GM21529 (cell line): ENCODE measurements around the gene PTPN5.
"Not testable (repeated sequence)": the region's sequence is repeated elsewhere in the genome, so short reads cannot be mapped to it uniquely, and the experiment has no call there.

Experiments
- ATAC-seq: cut with Tn5 transposase; IDR thresholded peaks from one replicate; pipeline ENCODE4 v1.9.1; 2021; ENCODE audit not compliant: unreplicated experiment

PTPN5 gene

DNA sequence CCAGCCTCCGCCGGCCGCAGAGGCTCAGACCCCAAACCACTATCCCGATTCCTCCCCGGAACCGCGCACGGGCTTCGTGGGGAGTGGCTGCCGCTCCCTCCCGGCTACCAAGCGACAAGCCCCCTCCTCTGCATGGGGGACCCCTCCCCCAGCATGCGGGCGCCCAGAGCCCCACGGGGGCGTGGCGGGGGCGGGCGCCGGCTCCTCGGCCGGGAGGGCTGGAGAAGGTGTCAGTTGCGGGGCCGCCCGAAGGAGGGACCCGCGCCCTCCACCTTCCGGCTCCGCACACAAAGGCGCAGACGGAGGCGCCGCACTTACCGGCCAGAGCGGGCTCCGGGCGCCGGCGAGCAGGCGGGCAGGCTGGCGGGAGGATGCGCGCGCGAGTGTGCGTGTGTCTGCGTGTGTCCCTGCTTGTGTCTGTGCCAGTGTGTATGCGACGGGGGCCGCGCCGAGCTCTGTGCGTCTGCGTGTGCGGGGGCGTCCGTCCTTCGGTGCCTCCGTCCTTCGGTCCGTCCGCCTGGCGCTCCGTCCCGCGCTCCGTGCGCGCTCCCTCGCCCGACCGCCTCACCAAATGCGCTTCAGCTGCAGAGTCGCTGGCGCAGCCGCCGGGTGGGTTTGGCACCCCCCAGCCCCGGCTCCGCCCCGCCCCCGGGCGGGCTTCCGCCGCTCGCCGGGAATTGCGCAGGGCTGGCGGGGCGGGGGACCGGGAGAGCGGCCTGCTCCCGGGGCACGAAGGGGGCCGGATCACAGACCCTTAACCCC is at the start of gene PTPN5:
PTPN5 (minus strand) TSS at position 592 of the 762 bp plus-strand sequence. CDS start 19,840 bp downstream, outside the sequence.
- no peak for ATAC-seq

DNA sequence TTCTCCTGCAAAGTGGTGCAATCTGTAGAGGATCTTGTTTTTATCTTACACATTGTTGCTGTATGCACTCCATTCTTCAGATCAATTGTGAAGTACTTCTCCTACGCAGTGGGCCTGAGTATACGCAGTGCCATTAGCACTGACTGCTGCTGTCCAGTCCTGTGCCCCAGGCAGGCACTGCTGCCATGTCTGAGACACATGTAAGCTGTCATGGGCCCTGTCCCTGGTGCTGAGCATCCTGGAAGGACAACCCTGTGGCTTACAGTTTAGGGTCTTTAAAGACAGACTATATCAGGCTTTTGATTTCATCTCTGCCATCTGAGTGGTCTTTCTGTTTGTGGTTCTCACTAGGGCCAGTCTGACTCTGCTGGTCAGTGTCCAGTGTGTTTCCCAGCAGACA is 44.8 kb upstream of the PTPN5 start:
- ATAC-seq: no peak

DNA sequence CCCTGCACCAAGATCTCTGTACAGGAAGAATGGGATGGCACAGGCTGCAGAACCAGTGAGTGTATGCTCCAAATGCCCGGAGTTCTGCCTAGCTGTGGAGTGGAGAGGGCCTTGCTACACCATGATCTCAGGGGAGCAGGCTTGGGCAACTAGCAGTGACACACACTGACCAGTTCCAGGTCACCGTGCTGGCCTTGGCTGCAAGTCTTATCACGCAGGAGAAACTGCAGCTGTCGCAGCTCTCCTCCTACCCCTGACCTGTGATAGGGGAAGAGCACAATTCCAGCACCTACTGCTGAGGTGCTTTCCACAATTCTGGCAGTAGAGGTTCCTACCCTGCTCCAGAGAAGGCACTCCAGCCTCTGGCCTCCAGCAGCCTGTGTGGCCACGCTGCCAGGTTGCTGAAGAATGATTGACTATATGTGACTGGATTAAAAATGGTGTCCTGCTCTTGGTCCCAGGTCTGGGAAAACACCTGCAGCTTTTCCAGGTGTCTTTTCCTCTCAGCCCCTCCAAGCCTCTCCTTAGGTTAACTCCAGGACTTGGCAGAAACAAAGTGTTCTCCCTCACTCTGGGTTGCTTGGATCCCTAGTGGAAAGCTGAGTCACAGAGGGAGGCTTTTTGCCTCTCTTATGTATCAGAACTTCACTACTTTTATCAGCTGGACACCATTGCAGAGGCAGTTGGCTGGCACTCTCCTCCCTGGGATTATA is 43.3 kb upstream of the PTPN5 start:
- ATAC-seq: no peak

DNA sequence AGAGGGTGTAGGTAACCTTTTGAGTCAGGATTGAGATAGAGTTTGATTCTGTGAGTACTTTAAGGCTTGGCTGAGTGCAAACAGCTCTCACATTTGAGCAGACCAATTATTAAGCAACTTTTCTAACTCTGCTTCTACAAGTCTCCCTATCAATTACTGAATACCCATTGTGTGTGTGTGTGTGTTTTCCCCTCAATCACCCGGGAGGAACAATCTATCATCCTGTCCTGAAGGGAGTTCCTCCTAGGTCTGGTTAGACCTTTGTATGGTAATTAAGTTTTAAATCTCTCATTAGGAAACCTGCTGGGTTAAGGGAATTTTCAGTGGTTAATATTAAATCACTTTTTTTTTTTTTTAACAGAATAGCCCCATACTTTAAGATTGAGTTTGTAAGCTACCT is 28.6 kb upstream of the PTPN5 start:
- not testable (repeated sequence) for ATAC-seq

DNA sequence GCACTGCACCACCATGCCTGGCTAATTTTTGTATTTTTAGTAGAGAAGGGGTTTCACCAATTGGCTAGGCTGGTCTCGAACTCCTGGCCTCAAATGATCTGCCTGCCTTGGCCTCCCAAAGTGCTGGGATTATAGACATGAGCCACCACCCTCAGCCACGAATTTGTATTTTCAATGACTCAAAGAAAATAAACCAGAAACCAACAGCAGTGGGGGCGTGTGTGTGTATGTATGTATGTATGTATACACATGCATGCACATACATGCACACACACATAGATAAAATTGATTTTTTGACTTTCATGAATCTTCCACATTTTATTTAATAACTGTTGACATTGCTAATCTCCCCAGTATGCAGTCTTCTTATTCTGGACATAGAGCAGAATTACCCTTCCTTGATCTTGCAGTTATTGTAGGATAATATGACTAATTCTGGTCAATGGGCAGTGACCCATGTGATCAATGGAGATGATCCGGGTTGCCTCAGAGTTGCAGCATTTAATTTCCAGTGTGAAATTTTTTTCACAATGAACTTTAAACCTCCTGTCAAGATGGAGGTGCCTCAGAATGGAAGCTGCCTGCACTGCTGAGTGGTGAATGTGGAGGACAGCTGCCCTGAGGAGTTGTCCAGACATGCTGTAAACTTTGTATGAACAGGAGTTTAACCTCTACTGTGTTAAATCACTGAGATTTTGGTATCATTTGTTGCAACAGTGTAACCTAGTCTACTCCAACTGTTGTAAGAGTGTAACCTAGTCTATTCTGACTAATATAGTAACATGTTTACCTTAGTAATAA is 12.8 kb upstream of the PTPN5 start:
- no peak for ATAC-seq

DNA sequence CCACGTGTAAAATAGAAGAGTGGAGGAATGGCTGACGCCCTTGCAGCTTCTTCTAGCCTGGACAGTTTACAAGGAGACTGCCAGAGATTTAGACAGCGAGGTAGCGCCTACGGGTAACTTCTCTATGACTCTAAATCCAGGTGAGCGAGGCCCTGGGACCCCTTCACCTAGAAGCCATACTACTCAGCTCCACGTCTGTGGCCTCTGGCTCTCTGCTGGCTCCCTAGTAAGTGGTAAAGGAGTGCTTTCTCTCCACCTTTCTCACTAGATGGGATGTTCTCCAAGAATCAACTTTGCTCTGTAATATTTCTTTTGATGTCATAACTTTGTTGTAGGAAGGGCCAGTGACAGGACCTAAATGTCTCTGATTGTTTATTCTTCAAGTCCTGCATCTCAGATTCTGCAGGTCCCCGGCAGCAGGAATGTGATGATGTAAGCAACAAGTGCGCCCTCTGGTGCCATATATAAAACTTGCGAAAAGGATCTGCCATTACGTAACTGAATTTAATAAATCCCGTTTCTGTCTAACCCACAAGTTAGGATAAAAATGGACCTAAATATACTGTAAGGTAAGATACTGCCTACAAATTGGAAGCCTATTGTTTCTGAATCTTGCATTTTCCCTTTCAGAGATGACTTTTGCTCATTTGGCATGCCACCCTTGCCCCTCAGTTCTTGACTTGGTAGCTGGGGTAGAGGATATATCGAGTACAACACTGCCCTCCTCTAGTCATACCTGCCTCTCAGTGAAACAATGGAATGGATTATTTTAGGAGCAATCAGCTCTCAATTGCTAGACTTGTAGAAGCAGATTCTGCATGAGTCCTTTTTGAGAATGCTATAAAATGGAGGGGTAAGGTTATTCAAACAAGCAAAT is 11.0 kb upstream of the PTPN5 start:
- no peak for ATAC-seq

DNA sequence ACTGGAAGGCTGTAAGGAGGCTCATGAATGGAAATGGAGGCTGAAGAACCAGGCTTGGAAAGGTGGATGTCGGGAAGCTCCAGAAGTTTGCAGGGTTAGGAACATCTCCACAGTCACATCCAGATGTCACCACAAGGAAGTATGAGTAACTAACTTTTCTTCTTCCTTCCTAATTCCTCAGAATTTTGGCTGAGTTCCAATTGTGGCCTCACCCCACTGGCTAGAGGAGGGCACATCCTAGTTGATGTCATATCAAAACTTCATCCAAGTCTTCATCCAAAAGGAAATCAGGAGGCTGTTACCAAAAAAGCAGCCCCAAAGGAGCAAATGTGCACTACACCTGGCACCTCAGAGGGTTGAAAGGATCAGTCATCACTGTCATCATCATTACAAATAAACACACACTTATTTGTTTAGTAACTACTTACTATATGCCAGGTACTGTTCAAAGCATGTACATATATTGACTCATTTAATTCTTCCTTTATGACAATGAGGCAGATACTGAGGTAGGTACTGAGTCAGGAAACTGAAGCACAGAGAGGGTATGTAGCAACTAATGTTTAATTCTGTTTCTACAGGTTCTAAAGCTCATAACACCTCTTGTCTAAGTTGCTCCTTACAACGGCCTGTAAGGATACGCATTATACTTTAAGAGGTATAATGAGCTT is 7.3 kb upstream of the PTPN5 start:
- no peak for ATAC-seq

DNA sequence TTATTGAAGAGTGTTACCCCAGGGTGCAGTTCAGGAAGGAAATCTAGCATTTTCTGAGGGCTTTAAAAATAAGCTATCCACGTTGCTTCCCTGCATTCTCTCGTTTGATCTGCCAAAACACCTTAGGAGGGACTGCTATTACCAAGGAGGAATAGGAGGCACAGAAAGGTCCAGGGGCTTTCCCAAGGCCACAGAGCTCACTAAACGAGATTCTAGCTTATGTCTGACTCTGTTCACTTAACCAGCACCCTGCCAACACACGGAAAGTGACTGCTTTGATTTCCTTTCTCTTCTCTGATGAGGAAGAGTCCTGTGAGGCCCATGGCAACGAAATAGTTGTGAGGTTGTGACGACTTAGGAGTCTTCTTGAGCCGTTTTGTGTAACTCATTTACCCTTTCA is 3.4 kb upstream of the PTPN5 start:
- ATAC-seq: no peak

DNA sequence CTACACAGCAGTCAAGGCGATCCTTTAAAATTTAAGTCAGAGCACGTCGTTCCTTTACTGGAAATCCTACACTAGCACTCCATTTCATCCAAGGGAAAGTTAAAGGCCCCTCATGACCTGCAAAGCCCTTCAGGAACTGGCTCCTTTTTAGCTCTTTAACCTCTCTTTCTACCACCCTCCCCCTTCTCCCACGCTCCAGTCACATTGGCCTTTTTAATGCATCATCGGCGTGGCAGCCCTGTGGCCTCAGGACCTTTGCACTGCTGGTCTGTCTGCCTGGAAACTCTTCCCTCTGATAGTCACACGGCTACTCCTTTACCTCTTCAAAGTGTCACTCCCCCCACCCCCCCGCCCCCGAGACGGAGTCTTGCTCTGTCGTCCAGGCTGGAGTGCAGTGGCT is 1.2 kb upstream of the PTPN5 start:
- ATAC-seq: no peak

DNA sequence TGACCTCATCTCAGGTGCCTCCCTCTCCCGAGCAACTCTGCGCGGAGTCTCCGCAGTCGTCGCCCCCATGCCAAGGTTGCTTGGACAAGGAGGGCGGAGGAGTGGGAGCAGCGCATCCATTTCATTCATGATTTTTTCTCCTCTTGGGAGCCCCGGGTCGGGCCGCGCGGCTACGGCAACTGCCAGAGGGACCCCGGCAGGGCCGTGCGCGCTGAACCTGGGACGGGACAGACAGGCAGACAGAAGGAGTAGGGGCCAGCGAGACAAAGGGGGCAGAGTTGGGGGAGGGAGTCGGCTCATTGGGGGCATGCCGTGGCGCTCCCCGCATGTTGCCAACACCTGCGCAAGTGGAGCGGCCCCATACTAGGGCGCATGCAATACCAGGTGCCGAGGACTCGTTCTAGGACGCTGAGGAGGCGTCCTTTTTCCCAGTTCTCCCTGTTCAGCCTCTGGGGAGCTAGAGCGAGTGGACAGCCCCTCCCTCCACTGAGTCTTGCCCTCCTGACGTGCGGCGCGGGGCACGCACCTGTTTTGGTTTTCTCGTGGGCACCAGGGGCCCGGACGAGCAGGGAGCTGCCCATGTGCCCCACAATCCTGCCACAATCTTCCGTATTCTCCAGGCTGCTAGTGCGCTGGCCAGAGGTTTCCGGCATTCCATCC is 501 bp upstream of the PTPN5 start:
- ATAC-seq: no peak

DNA sequence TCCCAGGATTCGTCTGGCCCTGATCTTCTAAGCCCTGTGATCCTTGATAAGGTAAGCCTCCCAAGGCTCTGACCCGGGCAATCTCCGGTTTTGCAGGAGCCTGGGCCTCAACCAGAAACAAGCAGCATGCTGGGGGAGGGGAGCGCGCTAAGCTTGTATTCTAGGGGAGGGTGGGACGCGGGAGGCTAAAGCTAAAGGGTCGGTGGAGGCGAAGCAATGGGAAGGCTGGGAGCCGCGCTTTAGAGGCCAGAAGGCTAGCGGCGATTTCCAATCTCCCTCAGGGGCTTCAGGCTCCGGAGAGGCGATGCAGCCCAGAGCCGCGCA is 753 bp downstream of the PTPN5 start:
- ATAC-seq: no peak

DNA sequence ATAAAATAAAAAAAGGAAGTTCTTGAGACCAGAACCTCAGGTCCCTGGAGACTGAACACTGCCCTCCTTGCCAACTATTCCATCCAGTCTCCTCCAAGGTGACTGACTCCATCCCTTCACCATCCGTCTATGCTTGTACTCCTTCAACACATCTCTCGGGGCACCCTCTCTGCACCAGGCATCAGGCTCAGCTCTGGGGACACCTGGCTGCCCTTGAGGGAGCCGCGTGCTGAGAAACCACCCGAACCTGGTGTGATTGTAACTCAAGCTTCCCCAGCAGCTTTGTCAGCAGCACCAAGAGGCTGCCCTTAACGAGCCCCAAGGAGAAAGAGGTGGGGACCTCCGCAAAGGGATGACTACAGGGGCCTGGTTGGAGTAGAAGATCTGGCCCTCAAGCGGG is 1.7 kb downstream of the PTPN5 start:
- no peak for ATAC-seq

DNA sequence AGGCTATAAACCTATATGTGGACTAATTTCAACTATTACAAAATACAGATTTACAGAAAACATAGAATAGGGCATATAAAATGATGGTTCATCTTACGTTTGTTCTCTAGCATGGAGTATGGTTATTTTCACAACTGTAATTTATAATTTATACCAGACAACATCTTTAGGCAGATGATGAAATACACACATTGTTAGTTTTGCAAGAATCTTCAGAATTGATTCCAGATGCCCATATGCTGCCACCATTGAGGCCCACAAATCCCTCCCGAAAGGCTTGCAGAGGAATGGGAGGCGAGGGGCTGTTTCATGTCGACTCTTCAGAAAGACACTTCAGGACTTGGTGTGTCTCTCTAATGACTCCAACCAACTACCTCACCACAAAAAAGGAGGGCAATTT is 6.2 kb downstream of the PTPN5 start:
- ATAC-seq: no peak

DNA sequence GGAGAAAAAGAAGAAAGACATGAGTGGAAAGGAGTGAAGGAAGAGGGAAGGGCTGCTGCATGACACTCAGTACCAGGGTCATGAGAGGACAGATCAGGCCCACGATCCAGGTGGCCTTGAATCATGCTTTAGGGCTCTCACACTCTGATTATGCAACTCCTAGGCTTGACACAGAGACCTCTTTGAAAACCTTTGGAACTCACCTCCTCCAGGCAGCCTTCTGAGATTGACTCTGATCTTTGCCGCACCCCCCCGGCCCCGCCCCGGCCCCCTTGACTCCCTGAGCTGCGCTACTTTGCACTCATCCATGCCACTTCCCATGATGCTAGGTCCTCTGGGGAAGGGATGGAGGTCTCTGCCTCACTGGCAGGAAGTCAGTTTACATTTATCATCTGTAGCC is 10.7 kb downstream of the PTPN5 start:
- ATAC-seq: no peak

DNA sequence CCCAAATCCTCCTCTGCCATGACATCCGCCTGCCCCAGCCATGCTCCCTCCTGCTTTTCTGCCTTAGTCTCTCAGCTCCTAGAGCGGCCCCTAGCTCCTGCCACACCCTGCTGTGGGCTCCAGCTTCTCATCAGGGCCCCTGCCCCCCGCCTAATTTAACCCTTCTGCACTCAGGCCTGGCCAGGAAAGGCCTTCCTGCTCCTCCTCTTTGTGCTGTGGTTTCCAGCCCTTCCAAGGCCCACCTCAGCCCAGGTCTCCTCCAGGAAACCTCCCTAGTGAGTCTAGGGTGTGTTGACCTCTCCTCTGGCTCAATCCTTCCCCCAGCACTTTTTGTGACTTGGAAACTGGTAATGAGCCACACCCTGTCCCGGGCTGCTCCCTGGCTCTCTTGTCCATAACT is 11.3 kb downstream of the PTPN5 start:
- no peak for ATAC-seq

DNA sequence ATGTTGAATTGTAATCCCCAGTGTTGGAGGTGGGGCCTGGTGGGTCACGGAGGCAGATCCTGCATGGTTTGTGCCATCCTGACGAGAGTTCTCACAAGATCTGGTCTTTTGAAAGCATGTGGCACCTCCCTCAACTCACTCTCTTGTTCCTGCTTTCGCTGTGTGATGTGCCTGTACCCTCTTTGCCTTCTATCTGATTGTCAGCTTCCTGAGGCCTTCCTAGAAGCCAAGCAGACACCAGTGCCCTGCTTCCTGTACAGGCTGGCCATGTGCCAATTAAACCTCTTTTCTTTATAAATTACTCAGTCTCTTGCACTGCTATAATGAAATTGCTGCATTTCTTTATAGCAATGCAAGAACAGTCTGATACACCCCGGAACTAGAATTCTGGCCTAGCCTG is 13.1 kb downstream of the PTPN5 start:
- ATAC-seq: no peak

DNA sequence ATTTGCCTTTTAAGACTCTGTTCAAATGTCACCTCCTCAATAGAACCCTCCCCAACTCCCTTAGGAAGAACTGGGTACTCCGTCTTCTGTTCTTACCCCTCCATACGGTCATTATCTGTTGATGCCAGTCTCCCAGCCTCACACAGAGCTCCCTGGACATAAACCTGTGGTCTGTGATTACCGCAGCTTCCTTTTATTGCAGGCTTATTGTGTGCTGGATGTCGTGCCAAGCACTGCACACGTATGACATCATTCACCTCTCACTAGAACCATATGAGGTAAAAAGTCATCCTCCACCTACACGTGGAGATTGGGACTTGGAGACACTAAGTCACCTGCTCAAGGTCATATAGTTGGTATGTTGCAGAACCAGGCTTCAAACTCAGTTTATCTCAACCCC is 15.3 kb downstream of the PTPN5 start:
- ATAC-seq: no peak

DNA sequence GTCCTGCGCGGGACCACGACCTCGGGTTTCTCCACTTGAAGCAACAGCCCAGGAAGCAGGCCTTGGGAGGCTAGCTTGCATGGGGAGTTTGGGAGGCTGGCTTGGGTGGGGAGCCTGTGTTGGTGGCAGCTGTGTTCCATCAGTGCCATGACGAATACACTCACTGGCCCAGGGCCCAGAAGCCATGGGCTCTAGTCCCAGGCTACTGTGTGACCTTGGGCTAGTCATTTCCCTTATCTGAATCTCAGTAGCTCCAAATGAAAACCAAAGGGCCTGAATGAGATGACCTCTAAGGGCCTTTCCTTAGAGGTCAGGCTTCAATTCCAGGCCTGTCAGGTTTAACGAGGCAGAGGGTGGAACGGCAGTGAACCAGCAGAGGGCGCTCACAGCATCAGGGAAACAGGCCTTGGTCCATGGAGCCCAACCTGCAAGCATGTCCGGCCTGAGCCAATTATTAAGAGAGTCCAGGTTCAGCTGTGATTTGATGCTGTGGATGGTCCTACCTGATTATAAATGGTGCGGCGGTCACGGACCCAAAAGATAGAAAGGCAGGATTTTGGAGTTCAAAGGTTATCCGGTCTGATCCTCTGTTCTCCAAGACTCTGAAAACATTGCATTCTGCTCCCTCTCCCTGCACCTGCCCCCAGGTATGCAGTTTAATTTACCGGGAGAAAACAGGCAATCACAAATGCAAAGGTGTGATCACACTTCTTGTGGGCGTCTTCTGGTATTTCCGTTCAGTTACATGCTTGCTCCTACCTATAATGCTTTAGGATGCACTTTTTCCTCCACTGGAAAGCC is 15.9 kb downstream of the PTPN5 start:
- ATAC-seq: peak; percentile 87

DNA sequence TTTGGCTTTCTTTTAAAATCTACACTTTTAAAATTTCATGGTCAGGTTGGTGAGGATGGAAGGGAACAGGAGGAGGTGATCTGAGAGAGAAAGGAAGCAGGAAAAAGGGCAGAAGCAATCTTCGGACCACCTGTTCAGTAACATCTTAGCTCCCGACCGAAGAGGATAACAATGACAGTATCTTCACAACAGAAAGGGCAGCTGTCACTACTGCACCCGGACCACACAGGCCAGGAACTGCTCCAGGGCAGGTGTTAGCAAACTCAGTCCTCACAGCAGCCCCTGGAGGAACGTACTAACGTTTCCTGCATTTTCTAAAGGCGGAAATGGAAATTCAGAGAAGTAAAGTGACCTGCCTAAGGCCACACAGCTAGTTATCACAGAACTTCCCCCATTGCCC is 16.8 kb downstream of the PTPN5 start:
- no peak for ATAC-seq
